Activated T-cell treated with anti-CD3 and anti-CD28 coated beads, Interleukin-2, amount 50 U/mL, for 72 hours (primary cell): ENCODE data around the gene UBE2J2. TPM values are rescaled to one million over a fixed set of nuclear protein-coding genes. Genes with fewer than 3 reads are reported as not detected.

Experiments
- ATAC-seq, 2 donors: fragments of 150-1000 bp; cut with Tn5 transposase; replicated peaks in 1 of 2; 2 replicates each; pipeline ENCODE4 v1.10.0; 2021; ENCODE audit warnings: moderate library complexity in 2 of 2, mild to moderate bottlenecking in 1 of 2
- DNase-seq, 2 donors: peaks; one replicate each; pipeline ENCODE4 v3.0.0; 2021 to 2022; ENCODE audit warnings: mixed read lengths in 1 of 2
- H3K27ac Mint-ChIP-seq: one replicate; pipeline ENCODE4 v1.8.0; 2022; ENCODE audit warnings: mild to moderate bottlenecking, moderate library complexity, mixed read lengths
- H3K27me3 Mint-ChIP-seq: one replicate; pipeline ENCODE4 v1.8.0; 2022; ENCODE audit warnings: low read depth, mixed read lengths
- H3K36me3 Mint-ChIP-seq, 2 donors: one replicate each; pipeline ENCODE4 v1.8.0; 2022; ENCODE audit warnings: mixed read lengths in 2 of 2, mild to moderate bottlenecking in 1 of 2; ENCODE audit not compliant: insufficient read depth in 2 of 2
- H3K4me1 Mint-ChIP-seq: one replicate; pipeline ENCODE4 v1.8.0; 2022; ENCODE audit warnings: low read depth, mixed read lengths
- H3K4me3 Mint-ChIP-seq, 2 donors: one replicate each; pipeline ENCODE4 v1.8.0; 2022; ENCODE audit warnings: mild to moderate bottlenecking in 2 of 2, mixed read lengths in 2 of 2, moderate library complexity in 2 of 2
- H3K9me3 Mint-ChIP-seq, 2 donors: one replicate each; pipeline ENCODE4 v1.8.0; 2022; ENCODE audit warnings: mixed read lengths in 2 of 2
- total RNA-seq, 2 donors: library from RNA; stranded (reverse); gene quantifications; one replicate each; pipeline ENCODE4 v1.2.3, GENCODE V29; 2022

UBE2J2 gene
- total RNA-seq, 2 donors from 2014 or later, result 63.5 to 77.8 TPM

DNA sequence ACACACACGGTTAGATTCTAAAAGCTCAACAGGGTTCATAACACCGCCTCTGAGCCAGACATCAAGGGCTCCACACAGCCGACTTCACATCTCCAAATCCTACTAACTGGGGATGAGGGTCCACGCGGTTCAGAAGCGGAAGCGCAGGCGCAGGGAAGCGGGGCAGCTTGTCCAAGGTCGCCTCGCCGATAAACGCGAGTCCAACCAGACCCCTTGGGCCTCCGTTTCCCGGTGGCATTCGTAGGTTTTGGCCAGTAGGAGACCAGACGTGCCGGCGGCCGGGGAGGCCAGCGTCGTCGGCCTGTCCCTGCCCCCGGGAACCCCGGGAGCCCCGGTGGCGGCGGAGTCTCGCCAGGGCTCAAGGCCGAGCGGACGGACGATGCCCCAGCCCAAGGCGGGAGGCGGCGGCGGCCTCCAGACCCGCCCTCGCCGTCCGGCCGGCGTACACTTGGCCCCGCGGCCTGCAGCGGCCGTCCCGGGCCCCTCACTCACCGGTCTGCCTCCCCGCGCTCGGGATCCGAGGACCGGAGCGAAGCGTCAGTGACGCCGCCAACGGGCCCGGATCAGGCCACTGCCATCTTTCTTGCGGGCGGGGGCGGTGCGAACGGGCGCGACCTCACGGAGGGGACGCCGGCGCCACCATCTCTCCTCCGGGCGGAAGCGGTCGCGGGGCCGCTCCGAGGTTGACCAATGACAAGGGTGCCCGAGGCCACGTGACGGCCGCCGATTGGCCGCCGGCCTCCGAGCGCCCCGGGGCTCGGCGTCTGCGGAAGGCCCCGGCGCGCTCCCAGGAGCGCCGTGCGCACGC is 42.0 kb downstream of the UBE2J2 start, which contains the start of gene SDF4:
Gene SDF4 (minus strand): TSS at position 602 of the 808 bp plus-strand sequence. CDS start 3,229 bp downstream, outside the sequence.
- peak; percentile 96 to 97 for ATAC-seq
- Mint-ChIP-seq H3K4me1 (peaks cover 37% of the 10 kb centered on the region), H3K27ac (peak within 1 kb of the TSS; percentile 99), H3K4me3 (peak within 1 kb of the TSS; percentile 93 to 100), H3K9me3 (peaks cover 0 to 1% of the 10 kb centered on the region in 2 donors), H3K36me3 (peaks cover 7 to 18% of the 10 kb centered on the region in 2 donors), H3K27me3 (no peaks in the 10 kb centered on the region)
- peak; percentile 98 for DNase-seq

DNA sequence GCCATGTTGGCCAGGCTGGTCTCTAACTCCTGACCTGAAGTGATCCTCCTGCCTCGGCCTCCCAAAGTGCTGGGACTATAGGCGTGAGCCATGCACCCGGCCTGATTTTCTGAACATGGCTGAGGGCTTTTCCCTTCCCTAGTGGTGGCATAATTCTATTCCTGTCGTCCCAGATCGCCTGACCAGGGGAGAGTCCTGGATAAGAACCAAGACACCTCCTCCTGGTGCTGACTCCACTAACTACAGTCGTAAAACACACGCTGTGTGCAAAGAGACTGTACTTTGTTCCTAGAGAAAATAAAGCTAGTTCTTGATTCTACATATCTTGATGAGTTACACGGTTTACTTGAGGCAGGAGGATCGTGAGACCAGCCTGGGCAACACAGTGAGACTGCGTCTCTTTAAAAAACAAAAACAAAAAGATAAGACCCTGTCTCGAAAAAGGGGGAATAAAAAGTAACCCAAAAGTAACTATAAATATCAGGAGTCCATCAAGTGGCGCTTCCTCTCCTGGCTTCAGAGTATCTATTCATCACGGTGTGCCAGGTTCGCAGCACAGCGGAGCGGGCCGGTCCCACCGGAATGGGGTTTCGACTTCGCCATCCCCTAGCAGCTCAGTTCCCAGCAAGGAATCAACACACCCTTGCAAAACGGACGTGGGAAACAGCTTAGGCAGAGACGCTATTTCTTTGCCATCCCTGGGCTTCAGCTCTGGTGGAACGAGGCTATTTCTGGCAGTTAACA is 42.8 kb downstream of the UBE2J2 start:
- peaks cover 0 to 1% of the 10 kb centered on the region in 2 donors for H3K9me3 Mint-ChIP-seq
- peak overlapping the region; percentile 99 for H3K27ac Mint-ChIP-seq
- peak overlapping the region; percentile 93 to 100 for H3K4me3 Mint-ChIP-seq
- peaks cover 39% of the 10 kb centered on the region for H3K4me1 Mint-ChIP-seq
- DNase-seq (no peak), ATAC-seq (no peak)
- H3K36me3 Mint-ChIP-seq, result peaks cover 9 to 18% of the 10 kb centered on the region in 2 donors
- no peaks in the 10 kb centered on the region for H3K27me3 Mint-ChIP-seq

DNA sequence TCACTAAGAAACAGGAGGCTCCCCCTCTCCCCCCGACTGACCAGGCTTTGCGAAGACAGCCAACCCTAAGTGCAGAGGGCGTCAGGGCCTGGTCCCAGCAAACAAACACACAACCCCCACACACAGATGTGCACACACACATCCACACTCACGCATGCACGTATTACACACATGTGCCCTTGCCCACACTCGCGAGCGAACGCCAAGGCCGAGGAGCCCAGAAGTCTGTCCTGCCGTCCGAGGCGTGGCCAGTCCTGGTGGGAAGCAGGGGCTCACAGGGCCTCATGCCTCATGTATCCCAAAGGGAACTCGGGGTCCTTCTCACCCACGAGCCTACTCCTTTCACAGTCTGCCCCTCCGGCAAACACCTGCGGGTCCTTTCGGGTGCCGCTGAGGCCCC is 43.9 kb downstream of the UBE2J2 start:
- Mint-ChIP-seq H3K36me3 (peaks cover 12 to 21% of the 10 kb centered on the region in 2 donors), H3K4me1 (peaks cover 42% of the 10 kb centered on the region)

DNA sequence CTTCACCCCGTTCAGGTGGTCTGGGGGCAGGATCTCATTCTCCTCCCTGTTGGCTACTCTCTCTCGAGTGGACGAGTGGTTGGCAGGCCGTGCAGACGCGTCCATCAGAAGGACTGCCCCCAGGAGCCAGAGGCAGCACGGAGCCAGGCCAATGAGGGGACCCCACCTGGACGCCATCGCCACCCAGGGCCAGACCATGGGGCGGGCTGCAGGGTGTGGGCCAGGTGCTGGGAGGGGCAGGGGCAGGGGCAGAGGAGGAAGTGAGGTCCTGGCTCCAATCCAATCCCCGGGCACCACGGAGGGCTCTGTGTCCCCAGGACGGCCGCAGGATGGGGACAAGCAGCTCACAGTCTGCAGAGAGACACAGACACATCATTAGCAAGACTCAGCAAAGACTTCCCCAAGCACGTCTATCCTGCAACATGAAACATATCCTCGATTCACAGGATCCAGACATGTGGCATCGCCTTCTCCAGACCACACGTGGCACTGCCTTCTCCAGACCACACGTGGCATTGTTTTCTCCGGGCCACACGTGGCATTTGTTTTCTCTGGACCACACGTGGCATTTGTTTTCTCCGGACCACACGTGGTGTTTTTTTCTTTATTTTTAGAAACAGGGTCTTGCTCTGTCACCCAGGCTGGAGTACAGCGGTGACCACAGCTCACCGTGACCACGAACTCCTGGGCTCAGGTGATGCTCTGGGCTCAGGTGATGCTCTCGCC is 44.9 kb downstream of the UBE2J2 start:
- Mint-ChIP-seq H3K4me1 (peaks cover 32% of the 10 kb centered on the region), H3K27ac (no peak overlapping the region), H3K36me3 (peaks cover 12 to 26% of the 10 kb centered on the region in 2 donors), H3K27me3 (no peaks in the 10 kb centered on the region), H3K4me3 (no peak overlapping the region), H3K9me3 (peaks cover 0 to 1% of the 10 kb centered on the region in 2 donors)
- ATAC-seq, result no peak
- DNase-seq, result no peak

More for the DNA sequence above, 43.9 kb downstream of the UBE2J2 start:
- peak overlapping the region; percentile 93 to 100 for H3K4me3 Mint-ChIP-seq
- ATAC-seq, result no peak
- H3K9me3 Mint-ChIP-seq, result peaks cover 0 to 1% of the 10 kb centered on the region in 2 donors
- H3K27ac Mint-ChIP-seq, result peak overlapping the region; percentile 77
- DNase-seq, result no peak
- H3K27me3 Mint-ChIP-seq, result no peaks in the 10 kb centered on the region

DNA sequence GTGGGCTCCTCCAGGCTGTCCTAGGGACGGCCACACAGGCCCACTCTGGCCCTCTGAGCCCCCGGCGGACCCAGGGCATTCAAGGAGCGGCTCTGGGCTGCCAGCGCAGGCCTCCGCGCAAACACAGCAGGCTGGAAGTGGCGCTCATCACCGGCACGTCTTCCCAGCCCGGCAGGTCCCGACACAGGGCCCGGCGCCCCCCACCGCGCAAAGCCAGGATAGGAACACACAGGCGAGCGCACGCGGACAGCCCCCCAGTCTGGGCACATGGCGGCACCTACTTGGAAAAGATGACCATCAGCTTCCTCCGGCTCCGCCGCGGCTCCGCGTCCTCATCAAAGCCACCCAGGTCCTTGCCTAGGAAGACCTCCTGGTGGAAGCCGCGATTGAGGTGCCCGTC is 45.5 kb downstream of the UBE2J2 start:
- H3K27ac Mint-ChIP-seq, result no peak overlapping the region
- H3K9me3 Mint-ChIP-seq, result no peaks in the 10 kb centered on the region
- ATAC-seq (no peak), DNase-seq (no peak)
- H3K4me1 Mint-ChIP-seq, result peaks cover 26% of the 10 kb centered on the region
- H3K27me3 Mint-ChIP-seq, result no peaks in the 10 kb centered on the region
- no peak overlapping the region for H3K4me3 Mint-ChIP-seq
- peaks cover 11 to 26% of the 10 kb centered on the region in 2 donors for H3K36me3 Mint-ChIP-seq

DNA sequence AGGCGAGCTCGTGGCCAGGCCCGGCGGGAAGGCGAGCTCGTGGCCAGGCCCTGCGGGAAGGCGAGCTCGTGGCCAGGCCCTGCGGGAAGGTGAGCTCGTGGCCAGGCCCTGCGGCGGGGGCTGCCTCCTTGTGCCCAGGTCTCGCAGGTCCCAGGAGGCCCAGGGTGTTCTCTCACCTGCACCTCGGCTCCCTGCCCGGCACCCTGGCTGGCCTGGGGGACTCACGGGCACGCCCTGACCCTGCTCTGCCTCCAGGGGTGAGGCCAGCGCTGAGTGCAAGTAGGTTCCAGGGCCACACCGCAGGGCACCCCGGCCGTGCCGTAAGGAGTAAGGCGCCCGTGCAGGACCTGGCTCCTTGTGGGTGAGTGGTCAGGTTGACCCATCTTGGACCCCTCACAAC is 46.3 kb downstream of the UBE2J2 start:
- Mint-ChIP-seq H3K27me3 (no peaks in the 10 kb centered on the region), H3K4me3 (no peak overlapping the region), H3K36me3 (peaks cover 17 to 33% of the 10 kb centered on the region in 2 donors), H3K9me3 (no peaks in the 10 kb centered on the region), H3K4me1 (peaks cover 26% of the 10 kb centered on the region), H3K27ac (no peak overlapping the region)
- ATAC-seq (no peak), DNase-seq (no peak)

DNA sequence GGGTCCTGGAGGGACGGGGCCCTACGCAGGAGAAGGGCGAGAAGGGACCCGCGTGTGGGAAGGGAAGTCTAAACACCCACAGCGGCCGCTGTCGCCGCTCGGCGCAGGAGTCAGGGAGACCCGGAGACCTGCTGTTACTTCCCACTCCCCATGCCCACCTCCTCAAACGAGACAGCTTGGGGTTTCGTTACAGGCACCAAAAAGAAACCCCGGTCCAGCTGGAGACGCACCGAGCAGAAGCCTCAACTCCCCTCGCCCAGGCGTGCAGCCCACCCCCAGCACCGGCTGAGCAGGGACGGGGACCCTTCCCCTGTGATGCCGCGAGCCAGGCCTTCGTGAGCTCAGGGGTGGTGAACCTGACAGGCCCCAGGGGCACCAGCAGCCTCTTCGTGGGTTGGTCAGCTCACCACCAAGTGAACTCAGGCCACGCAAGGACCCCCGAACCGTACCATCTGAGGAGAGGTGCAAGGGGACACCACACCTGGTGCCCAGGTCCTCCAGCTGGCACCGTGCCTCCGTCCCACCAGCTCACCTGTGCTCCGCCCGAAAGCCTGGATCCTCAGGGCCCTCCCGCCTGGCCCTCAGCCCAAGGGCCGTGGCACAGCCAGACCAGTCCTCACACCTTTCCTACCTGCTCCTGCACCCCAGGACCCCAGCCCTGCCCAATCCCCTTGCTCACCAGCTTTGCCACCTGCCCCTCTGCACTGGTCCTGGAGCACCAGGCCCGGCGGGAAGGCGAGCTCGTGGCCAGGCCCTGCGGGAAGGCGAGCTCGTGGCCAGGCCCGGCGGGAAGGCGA is 46.9 kb downstream of the UBE2J2 start:
- no peak for DNase-seq
- Mint-ChIP-seq H3K9me3 (no peaks in the 10 kb centered on the region), H3K4me3 (no peak overlapping the region), H3K4me1 (peaks cover 26% of the 10 kb centered on the region), H3K27me3 (no peaks in the 10 kb centered on the region), H3K36me3 (peaks cover 17 to 33% of the 10 kb centered on the region in 2 donors), H3K27ac (no peak overlapping the region)
- ATAC-seq, result no peak

DNA sequence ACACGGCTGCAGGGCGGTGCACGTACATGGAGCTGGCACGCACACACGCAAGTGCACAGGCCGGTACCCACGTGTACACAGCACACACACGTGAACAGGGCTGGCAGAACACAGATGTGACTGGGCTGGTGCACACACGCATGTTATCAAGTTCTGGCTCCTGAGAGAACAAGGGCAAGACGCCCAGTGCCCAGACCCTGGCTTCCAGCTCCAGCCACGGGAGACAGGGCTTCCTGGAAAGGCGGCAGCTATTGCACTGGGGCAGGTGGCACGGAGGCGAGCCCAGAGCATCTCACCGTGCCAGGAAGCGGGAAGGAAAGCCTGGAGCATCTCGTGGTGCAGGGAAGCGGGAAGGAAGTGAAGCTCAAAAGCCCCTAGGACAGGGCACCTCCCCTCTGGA is 47.7 kb downstream of the UBE2J2 start:
- Mint-ChIP-seq H3K27ac (no peak overlapping the region), H3K9me3 (no peaks in the 10 kb centered on the region), H3K36me3 (peaks cover 18 to 32% of the 10 kb centered on the region in 2 donors), H3K4me3 (no peak overlapping the region), H3K4me1 (peaks cover 23% of the 10 kb centered on the region), H3K27me3 (no peaks in the 10 kb centered on the region)
- DNase-seq, result no peak
- ATAC-seq, result no peak

DNA sequence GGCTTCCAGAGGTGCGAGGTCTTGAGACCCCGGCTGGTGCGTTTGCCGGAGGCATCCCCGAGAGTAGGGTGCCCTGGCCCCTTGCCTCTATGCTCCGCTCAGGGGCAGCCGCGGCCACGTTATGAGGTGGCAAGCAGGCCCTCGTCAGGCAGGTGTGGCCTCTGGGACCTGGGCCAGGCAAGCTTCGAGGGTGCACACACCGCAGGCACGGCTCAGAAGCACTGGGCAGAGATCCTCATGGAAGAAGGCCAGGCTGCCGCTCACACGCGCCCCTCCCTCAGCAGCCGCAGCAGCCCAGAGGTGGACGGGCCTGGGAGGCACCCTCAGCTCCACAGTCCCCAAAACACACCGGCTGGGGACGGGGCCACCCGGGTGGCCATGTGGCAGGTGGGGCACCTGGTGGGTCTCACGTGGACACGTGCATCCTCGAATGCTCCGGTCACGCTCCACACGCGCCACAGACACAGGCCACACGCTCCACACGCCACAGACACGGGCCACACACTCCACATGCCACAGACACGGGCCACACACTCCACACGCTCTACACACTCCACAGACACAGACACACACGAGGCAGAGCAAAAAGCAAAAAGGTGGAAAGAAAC is 48.3 kb downstream of the UBE2J2 start:
- ATAC-seq (no peak), DNase-seq (no peak)
- no peak overlapping the region for H3K4me3 Mint-ChIP-seq
- H3K4me1 Mint-ChIP-seq, result peaks cover 18% of the 10 kb centered on the region
- H3K36me3 Mint-ChIP-seq, result peaks cover 18 to 28% of the 10 kb centered on the region in 2 donors
- H3K27me3 Mint-ChIP-seq, result no peaks in the 10 kb centered on the region
- H3K9me3 Mint-ChIP-seq, result no peaks in the 10 kb centered on the region
- no peak overlapping the region for H3K27ac Mint-ChIP-seq

DNA sequence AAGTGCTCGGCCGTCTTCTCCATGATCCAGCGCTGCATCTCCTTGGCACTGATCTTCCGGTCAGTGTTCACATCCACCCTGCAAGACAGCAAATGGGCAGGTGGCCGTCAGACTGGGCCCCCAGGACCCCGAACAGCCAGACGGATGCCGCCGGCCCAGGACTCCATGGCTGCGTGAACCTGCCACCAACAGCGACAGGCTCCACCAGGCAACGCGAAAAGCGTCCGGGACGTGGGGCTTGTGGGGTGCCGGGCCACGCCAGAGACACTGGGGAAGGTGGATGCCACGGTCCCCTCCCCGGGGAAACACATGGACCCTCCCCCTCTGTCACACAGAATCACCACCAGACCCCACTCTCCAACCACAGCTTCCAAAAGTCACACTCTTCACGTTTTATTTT is 49.8 kb downstream of the UBE2J2 start:
- DNase-seq, result no peak
- no peak overlapping the region for H3K4me3 Mint-ChIP-seq
- H3K27ac Mint-ChIP-seq, result no peak overlapping the region
- peaks cover 18 to 22% of the 10 kb centered on the region in 2 donors for H3K36me3 Mint-ChIP-seq
- no peak for ATAC-seq
- H3K27me3 Mint-ChIP-seq, result no peaks in the 10 kb centered on the region
- no peaks in the 10 kb centered on the region for H3K9me3 Mint-ChIP-seq
- H3K4me1 Mint-ChIP-seq, result peaks cover 13% of the 10 kb centered on the region

DNA sequence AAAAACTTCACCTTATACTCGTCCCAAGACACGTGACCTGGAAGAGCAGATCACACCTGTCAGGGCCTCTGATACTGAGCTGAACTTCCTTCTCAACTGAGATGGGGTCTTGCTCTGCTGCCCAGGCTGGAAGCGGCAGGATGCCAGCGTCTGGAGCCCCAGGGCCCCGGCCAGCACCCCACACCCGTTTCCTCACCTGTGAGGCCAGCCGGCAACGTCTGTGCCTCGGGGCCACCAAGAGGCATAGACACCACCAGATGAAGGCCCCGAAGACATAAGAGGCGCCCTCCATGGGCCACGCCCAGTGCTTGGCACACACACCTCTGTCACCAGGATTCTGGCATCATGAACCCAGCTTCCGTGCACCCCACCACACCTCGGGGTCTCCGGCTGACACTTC is 50.3 kb downstream of the UBE2J2 start:
- ATAC-seq (no peak), DNase-seq (no peak)
- Mint-ChIP-seq H3K4me1 (peaks cover 15% of the 10 kb centered on the region), H3K9me3 (no peaks in the 10 kb centered on the region), H3K27me3 (no peaks in the 10 kb centered on the region), H3K36me3 (peaks cover 18 to 25% of the 10 kb centered on the region in 2 donors), H3K27ac (no peak overlapping the region), H3K4me3 (no peak overlapping the region)
